Measurements from ENCODE around the gene TSR1. TPM values are rescaled to one million over a fixed set of nuclear protein-coding genes. Genes with fewer than 3 reads are reported as not detected.

Gene TSR1
- total RNA-seq, 1 donor from 2014 or later, result 40.6 TPM

- no peak for TF ChIP-seq CTCF (IDR thresholded peaks at IDR 0.05; ENCODE audit: unreplicated experiment)
- Mint-ChIP-seq H3K27me3 (ENCODE audit: low read depth) (no peaks in the 10 kb centered on the region), H3K4me3 (no peak overlapping the region), H3K36me3 (peaks cover 2% of the 10 kb centered on the region), H3K27ac (no peak overlapping the region), H3K9me3 (no peaks in the 10 kb centered on the region), H3K4me1 (peaks cover 8% of the 10 kb centered on the region)
- DNase-seq (ENCODE audit: low spot score in 2 of 2, unreplicated experiment in 2 of 2), result no peak
Observed at GRCh38 chr17:2371183-2372130, 35.2 kb upstream of the TSR1 start.

- H3K36me3 Mint-ChIP-seq, result peaks cover 2% of the 10 kb centered on the region
- no peak for DNase-seq (ENCODE audit: low spot score in 2 of 2, unreplicated experiment in 2 of 2)
- no peaks in the 10 kb centered on the region for H3K9me3 Mint-ChIP-seq
- H3K4me3 Mint-ChIP-seq, result no peak overlapping the region
- no peak overlapping the region for H3K27ac Mint-ChIP-seq
- peaks cover 7% of the 10 kb centered on the region for H3K4me1 Mint-ChIP-seq
- TF ChIP-seq CTCF (IDR thresholded peaks at IDR 0.05; ENCODE audit: unreplicated experiment), result no peak
- H3K27me3 Mint-ChIP-seq (ENCODE audit: low read depth), result no peaks in the 10 kb centered on the region
Observed at GRCh38 chr17:2370211-2370589, 33.9 kb upstream of the TSR1 start.

GRCh38 chr17:2369551-2370210 lies 33.4 kb upstream of the TSR1 start:
- Mint-ChIP-seq H3K27me3 (ENCODE audit: low read depth) (no peaks in the 10 kb centered on the region), H3K4me1 (peaks cover 2% of the 10 kb centered on the region), H3K9me3 (no peaks in the 10 kb centered on the region), H3K36me3 (peaks cover 2% of the 10 kb centered on the region), H3K4me3 (no peak overlapping the region), H3K27ac (peak overlapping the region; percentile 59)
- DNase-seq (ENCODE audit: low spot score in 2 of 2, unreplicated experiment in 2 of 2), result no peak
- TF ChIP-seq CTCF (IDR thresholded peaks at IDR 0.05; ENCODE audit: unreplicated experiment), result no peak

- no peak for DNase-seq (ENCODE audit: low spot score in 2 of 2, unreplicated experiment in 2 of 2)
- Mint-ChIP-seq H3K4me1 (no peaks in the 10 kb centered on the region), H3K36me3 (peaks cover 2% of the 10 kb centered on the region), H3K27ac (no peak overlapping the region), H3K4me3 (no peak overlapping the region), H3K27me3 (ENCODE audit: low read depth) (no peaks in the 10 kb centered on the region), H3K9me3 (no peaks in the 10 kb centered on the region)
- no peak for TF ChIP-seq CTCF (IDR thresholded peaks at IDR 0.05; ENCODE audit: unreplicated experiment)
Observed at GRCh38 chr17:2369039-2369438, 32.8 kb upstream of the TSR1 start.

- H3K27ac Mint-ChIP-seq, result no peak overlapping the region
- H3K4me1 Mint-ChIP-seq, result no peaks in the 10 kb centered on the region
- no peaks in the 10 kb centered on the region for H3K9me3 Mint-ChIP-seq
- no peaks in the 10 kb centered on the region for H3K27me3 Mint-ChIP-seq (ENCODE audit: low read depth)
- H3K36me3 Mint-ChIP-seq, result peaks cover 2% of the 10 kb centered on the region
- TF ChIP-seq CTCF (IDR thresholded peaks at IDR 0.05; ENCODE audit: unreplicated experiment), result no peak
- no peak overlapping the region for H3K4me3 Mint-ChIP-seq
- DNase-seq (ENCODE audit: low spot score in 2 of 2, unreplicated experiment in 2 of 2), result no peak
Observed at GRCh38 chr17:2368359-2368758, 32.1 kb upstream of the TSR1 start.
